Activated CD8-positive, alpha-beta memory T cell treated with anti-CD3 and anti-CD28 coated beads for 36 hours (primary cell): Measurements from ENCODE around the gene LGALS12. TPM values are rescaled to one million over a fixed set of nuclear protein-coding genes. Genes with fewer than 3 reads are reported as not detected.
"Not testable (repeated sequence)": the region's sequence is repeated elsewhere in the genome, so short reads cannot be mapped to it uniquely, and the experiment has no call there.

Source experiments
- CTCF ChIA-PET: fragments of 350-600 bp; sonication (Branson Sonifier 250); formaldehyde crosslinking; loops from one replicate; lab custom pipeline; 2021; ENCODE audit warnings: antibody characterized with exemption; lab: Charles Lee
- POLR2A ChIA-PET: fragments of 350-600 bp; sonication (Branson Sonifier 250); formaldehyde crosslinking; loops from one replicate; lab custom pipeline; 2021; ENCODE audit warnings: antibody characterized with exemption; lab: Charles Lee
- total RNA-seq, 2 experiments: library from RNA; stranded (reverse); gene quantifications; one replicate each; pipeline ENCODE4 v1.2.3, GENCODE V29; 2021

The LGALS12 gene
- total RNA-seq, 2 experiments from 2014 or later: not detected

DNA sequence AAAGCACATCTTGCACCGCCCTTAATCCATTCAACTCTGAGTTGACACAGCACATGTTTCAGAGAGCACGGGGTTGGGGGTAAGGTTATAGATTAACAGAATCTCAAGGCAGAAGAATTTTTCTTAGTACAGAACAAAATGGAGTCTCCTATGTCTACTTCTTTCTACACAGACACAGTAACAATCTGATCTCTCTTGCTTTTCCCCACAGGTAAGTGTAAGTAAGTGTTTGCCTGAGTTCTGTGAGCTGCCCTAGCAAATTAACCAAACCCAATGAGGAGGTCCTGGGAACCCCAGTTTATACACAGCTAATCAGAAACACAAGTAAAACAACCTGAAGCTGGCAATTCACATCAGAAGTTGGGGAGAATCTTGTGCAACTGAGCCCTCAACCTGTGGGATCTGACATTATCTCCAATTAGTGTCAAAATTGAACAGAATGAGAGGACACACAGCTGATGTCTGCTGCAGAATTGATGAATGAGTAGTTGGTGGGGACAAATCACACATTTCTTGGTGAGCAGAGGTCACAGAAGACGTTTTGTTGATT lies 22.9 kb downstream of the LGALS12 start:
- CTCF ChIA-PET: interaction anchor here (1.2 kb wide), 1 partner anchor 50 kb away, joined by 3 read pairs; no protein-coding TSS in a partner anchor
- POLR2A ChIA-PET: not testable (repeated sequence)

DNA sequence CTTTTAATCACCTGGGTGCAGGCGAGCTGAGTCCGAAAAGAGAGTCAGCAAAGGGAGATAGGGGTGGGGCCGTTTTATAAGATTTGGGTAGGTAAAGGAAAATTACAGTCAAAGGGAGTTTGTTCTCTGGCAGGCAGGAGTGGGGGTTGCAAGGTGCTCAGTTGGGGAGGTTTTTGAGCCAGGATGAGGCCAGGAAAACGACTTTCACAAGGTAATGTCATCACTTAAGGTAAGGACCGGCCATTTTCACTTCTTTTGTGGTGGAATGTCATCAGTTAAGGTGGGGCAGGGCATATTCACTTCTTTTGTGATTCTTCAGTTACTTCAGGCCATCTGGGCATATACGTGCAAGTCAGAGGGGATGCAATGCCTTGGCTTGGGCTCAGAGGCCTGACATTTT lies 23.5 kb downstream of the LGALS12 start:
- CTCF ChIA-PET: interaction anchor here (1.2 kb wide), 1 partner anchor 51 kb away, joined by 3 read pairs; no protein-coding TSS in a partner anchor

DNA sequence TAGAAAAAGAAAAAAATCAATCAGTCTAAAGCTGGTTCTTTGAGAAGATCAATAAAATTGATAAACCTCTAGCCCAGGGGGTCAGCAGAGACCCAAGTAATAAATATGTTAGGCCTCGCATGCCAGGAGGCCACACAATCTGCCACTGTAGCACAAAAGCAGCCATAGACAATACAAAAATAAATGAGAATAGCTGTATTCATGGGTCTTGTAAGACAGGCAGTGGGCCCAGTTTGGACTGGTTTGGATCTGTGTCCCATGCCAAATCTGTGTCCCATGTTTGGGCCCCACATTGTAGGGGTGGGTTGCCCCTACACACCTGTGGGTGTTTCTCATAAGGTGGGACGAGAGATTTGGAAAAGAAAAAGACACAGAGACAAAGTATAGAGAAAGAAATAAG lies 24.1 kb downstream of the LGALS12 start:
- POLR2A ChIA-PET: no interaction called here
- CTCF ChIA-PET: interaction anchor here (1.2 kb wide), 1 partner anchor 52 kb away, joined by 3 read pairs; no protein-coding TSS in a partner anchor

More for the DNA sequence above, 23.5 kb downstream of the LGALS12 start:
- POLR2A ChIA-PET: not testable (repeated sequence)

DNA sequence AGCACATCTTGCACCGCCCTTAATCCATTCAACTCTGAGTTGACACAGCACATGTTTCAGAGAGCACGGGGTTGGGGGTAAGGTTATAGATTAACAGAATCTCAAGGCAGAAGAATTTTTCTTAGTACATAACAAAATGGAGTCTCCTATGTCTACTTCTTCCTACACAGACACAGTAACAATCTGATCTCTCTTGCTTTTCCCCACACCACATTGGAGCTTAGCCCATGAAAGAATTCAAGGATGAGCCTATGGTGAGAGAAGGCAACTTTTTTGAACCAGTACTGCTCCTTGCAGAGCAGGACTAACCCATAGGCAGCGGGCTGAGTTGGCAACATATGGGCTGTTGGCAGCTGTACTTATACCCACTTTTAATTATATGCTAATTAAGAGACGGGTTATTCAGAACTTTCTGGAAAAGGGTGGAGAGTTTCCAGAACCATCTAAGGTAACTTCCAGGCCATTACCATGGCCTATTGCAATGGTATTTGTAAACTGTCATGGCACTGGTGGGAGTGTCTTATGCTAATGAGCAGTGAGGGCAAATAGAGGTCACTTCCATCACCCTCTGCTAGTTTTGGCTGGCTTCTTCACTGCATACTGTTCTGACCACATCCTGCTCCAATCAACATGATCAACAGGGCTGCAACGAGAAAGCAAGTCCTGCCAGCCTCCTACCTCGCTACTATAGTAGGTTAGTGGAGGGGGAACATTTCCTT lies 25.3 kb downstream of the LGALS12 start:
- ChIA-PET POLR2A (interaction anchor here (0.6 kb wide), 1 partner anchor 21 kb away, joined by 8 read pairs; no protein-coding TSS in a partner anchor), CTCF (interaction anchor here (0.9 kb wide), 1 partner anchor 62 kb away, joined by 3 read pairs; no protein-coding TSS in a partner anchor)

DNA sequence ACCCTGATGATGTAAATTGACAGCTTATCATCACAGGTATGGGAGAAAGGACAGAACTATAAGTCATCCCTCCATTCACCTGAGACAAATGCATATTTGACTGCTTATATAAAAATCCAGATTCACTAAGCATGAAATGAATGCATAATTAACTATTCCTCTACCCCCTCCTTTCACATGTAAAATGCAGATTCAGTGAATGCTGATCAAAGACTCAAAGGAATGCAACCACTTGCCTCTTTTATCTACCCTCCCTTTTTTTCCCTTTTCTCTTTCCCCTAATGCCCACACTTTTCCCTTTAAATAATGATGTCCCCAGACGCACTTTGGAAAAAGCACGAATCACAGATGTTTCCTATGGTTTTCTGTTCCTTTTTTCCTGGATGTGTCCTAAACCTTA lies 26.2 kb downstream of the LGALS12 start:
- ChIA-PET CTCF (interaction anchor here (0.9 kb wide), 1 partner anchor 63 kb away, joined by 3 read pairs; no protein-coding TSS in a partner anchor), POLR2A (no interaction called here)

DNA sequence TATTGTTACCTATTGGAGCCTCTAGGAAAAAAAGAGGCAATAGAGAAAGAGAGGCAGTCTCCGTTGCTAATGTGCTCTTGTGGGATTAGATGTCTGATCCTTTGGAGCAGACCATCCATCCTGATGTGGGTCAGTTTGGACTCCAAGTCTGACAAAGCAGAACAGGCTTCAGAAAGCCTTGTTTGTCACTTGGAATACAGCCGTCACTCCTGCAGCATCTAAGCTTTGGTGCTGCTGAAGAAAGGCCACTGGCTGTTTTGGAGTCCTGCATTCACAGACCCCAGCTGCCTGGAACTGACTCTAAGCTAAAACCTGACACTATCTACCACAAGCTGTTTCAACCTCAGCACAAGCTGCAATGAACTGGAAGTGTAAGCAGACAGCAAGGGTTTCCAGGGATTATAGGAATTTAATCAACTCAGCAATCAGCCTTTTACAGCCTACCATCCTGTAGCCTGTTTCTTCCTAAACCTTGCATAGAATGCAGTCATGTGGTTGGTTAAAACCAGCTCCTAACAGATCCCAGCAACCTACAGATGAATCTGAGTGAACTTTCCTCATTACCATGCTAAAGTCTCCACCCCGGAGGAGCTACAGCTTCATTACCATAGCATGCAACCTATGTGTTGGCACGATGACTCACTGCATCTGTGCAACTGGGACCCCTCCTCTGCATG lies 27.1 kb downstream of the LGALS12 start:
- CTCF ChIA-PET: no interaction called here
- POLR2A ChIA-PET: interaction anchor here (1.3 kb wide), 1 partner anchor 19 kb away, joined by 3 read pairs; no protein-coding TSS in a partner anchor

DNA sequence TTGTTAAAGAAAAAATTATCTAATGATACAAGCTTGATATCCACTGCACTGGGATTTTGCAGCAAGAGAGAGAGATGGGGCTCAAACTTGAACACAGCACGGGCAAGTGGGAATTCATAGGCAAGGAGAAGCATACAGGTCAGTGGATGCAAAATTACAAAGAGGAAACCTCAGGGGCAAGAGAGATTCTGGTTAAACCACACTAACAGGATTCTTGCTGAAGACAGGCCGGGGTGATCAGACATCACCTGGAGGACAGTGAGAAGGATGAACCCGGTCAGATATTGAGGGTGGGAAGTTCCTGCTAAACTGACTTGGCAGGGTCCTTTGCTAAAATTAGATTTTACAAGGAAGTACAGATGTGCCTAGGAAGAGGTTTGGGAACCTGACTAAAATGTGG lies 28.2 kb downstream of the LGALS12 start:
- CTCF ChIA-PET: no interaction called here

DNA sequence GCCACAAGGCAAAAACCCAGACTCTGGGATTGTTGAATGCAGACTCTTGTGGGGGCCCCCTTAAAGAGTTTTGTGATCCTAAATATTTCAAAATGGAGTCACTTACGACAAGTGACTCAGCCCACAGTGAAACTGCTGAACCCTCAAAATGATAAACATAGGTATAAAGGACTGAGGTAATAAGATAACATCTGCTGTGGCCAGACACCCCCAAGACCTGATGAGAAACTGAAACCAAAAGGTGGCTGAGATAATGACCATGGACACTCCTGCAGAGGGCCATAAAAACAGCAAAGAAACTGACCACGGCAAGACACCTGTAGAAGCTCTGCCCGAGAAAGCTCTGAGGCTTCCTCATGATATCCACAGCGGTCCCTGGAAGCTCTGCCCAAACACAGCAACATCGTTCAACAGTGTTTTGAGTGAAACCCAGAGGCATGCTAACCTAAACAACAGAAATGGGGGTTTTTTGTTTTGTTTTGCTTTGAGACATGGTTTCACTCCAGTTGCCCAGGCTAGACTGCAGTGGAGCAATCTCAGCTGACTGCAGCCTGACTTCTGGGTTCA lies 29.1 kb downstream of the LGALS12 start:
- POLR2A ChIA-PET: interaction anchor here (0.6 to 1.2 kb wide), 4 partner anchors 17 to 32 kb away, joined by 4 to 7 read pairs (median 5); no protein-coding TSS in a partner anchor
- CTCF ChIA-PET: interaction anchor here (0.6 to 4.3 kb wide), 3 partner anchors 11 to 98 kb away, joined by 3 to 34 read pairs (median 4); no protein-coding TSS in a partner anchor

More for the DNA sequence above, 28.2 kb downstream of the LGALS12 start:
- POLR2A ChIA-PET: interaction anchor here (1.3 kb wide), 1 partner anchor 18 kb away, joined by 3 read pairs; no protein-coding TSS in a partner anchor

DNA sequence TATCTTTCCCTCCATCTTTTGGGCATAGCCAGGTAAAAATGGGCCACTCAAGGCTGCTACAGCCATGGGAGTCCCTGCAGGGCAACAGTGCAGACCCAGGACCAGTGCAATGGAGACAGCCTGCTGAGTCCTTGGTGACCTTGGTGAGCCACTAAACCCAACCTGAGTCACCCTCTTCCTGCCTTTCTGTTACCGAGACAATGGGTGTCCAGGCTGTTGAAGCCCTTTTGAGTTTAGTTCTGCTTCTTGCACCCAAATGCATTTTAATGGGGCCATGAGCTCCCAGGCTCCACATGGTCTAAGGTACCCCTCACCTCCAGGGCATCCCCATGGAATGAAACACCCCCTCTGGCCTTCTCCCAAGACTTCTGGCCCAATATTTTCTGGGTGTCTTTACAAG lies 29.9 kb downstream of the LGALS12 start:
- CTCF ChIA-PET: interaction anchor here (0.8 to 4.3 kb wide), 2 partner anchors 17 to 36 kb away, joined by 3 to 34 read pairs; no protein-coding TSS in a partner anchor
- POLR2A ChIA-PET: interaction anchor here (0.6 to 2.0 kb wide), 5 partner anchors 16 to 31 kb away, joined by 4 to 15 read pairs (median 6); no protein-coding TSS in a partner anchor

DNA sequence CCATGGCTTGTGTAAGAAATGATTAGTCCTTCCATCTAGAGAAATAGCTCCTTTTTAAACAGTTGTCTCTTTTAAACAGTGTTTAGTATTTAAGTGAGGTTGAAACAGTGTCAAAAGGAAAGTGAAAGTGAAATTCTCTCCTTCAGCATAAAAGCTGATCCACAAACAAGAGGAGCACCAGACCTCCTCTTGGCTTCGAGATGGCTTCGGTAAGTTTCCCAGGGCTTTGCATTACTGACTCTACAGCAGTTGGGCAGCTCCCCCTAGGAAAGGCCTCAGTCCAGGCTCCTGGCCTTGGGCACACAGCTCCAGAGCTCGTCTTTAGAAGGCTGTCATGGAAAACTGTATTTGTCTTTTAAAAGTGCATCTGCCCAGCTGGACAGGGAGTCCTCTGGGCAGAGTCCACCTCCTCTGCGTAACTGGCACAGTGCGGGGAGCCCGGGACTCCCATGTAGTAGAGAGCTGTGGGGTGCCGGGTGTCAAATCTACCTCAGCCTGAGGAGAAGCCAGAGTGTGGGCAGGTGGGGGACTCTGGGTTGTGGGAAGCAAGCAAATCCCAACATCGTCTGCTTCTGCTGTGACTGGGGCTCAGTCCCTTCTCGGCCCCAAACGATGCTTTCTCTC lies 30.9 kb downstream of the LGALS12 start, which contains the start of gene PLAAT4:
Gene PLAAT4, plus strand, starts transcription at position 140 of the 624 bp plus-strand sequence. Its CDS starts 61 bp downstream, at position 201.
- POLR2A ChIA-PET: interaction anchor here (0.8 to 2.0 kb wide), 6 partner anchors 15 to 31 kb away, joined by 4 to 15 read pairs (median 5); partner anchors contain the start of gene PLAAT2
- CTCF ChIA-PET: interaction anchor here (0.8 to 4.3 kb wide), 5 partner anchors 10 to 93 kb away, joined by 3 to 34 read pairs (median 5); partner anchors contain the start of gene PLAAT5

DNA sequence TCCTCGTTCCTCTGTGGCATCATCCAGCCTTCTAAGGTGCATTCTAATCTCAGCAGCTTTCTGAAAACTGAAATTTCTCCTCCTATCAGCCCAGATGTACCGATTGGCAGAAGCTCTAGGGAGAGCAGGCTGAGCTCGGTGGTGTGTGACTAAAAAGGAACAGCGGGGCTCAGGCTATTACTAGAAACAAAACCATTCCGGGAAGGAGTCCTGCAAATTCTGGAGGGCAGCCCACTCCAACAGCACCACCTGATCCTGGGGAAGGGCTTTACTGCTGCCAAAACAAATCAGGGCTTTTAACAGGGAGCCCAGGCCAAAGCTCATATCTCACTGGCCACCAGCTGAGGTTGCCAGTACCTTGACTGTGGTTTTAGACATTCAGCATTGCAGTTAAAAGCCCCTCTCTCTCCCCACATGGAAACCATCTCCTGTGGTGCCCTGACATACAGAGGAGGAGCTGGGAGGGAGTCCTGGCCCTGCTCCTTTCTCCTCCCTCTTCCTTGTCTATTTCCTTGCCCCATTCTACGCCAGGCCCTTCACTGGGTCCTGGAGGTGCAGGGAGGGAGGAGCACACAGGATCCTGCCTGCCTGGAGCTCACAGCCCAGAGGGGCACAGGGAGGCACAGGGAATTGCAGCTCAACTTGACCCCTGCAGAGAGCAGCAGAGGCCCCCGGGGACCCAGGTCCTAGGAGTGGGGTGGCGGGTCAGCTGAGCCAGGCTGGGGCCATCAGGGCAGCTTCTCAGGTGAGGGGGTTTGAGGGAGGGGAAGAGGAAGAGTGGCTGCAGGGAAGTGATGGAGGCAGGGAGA lies 31.6 kb downstream of the LGALS12 start:
- ChIA-PET CTCF (interaction anchor here (0.8 to 4.3 kb wide), 5 partner anchors 10 to 92 kb away, joined by 3 to 34 read pairs (median 5); partner anchors contain the start of gene PLAAT5), POLR2A (interaction anchor here (0.8 to 2.0 kb wide), 5 partner anchors 14 to 29 kb away, joined by 4 to 15 read pairs (median 6); partner anchors contain the start of gene PLAAT2)

DNA sequence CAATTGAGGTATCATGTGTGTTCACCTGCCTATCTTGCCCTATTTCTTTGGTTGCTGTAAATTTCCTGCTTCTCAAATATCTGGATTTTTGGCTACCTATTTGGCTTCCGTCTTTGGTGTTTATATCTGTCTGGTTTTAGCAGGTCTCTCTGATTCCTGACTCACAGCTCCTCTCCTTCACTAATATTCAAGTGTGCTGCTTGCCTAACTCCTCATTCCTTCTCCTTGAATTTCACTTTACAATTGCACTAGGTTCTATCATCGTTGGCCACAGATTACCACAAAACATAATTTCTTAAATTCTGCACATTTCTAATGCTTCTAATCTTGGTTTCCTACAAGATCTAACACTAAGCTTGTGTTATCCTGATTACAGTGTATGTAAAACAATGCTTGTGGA lies 36.6 kb downstream of the LGALS12 start:
- CTCF ChIA-PET: not testable (repeated sequence)
- POLR2A ChIA-PET: interaction anchor here (1.1 kb wide), 1 partner anchor 9 kb away, joined by 3 read pairs; no protein-coding TSS in a partner anchor

DNA sequence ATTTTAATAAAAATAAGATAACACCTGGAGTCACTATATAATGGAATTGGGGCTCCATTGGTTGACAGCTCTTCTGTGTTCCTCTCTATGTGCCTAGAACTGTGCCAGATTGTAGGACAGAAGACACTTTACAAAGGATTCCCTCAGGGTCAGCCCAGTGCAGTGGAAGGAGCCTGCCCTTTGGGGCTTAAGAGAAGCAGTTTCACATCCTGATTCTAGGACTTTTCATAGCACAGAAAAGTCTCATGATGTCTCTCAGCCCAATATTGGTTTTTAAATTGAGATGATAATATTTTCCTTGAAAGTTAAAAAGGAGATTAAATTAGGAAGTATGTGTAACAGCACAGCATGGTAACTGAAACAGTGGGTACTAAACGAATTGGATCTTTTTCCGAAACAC lies 37.8 kb downstream of the LGALS12 start:
- ChIA-PET CTCF (interaction anchor here (0.9 kb wide), 1 partner anchor 9 kb away, joined by 5 read pairs; no protein-coding TSS in a partner anchor), POLR2A (interaction anchor here (1.1 kb wide), 1 partner anchor 8 kb away, joined by 3 read pairs; no protein-coding TSS in a partner anchor)

DNA sequence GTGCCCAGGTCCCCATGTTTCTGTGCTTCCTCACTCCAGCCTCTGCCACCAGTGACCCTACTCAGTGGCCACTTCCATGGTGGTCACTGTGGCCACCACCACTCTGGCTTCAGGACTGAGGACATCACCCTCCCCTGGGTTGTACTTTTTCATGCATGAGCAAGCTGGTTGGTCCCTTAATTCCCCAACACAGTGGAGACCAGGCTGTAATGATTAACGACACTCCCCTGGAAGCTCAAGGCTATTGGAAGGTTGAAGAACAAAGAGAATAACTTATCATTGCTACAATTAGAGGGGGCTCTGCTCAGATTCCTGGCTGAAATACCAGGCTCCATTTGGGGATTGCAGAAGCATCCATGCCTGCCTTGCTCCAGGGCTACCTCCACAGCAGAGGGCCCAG lies 41.2 kb downstream of the LGALS12 start:
- POLR2A ChIA-PET: no interaction called here
- CTCF ChIA-PET: interaction anchor here (2.2 kb wide), 1 partner anchor 10 kb away, joined by 8 read pairs; no protein-coding TSS in a partner anchor

DNA sequence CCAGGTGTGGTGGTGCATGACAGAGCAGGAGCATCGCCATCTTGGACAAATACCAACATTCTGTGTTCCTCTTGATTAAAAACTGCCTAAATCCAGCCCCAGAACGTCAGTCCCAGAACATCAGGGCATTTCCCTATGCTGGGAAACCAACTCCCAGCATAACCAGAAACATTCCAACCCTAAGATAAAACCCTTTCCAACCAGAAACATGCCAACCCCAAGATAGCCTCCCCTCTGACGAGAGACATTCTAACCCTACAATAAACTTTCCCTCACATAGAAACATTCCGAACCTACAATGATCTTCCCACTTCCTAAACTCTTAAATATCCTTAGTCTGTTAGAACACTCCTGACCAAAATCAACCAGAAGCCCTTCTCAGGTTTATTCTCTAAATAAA lies 42.3 kb downstream of the LGALS12 start:
- POLR2A ChIA-PET: no interaction called here
- CTCF ChIA-PET: interaction anchor here (2.2 kb wide), 1 partner anchor 11 kb away, joined by 8 read pairs; no protein-coding TSS in a partner anchor

DNA sequence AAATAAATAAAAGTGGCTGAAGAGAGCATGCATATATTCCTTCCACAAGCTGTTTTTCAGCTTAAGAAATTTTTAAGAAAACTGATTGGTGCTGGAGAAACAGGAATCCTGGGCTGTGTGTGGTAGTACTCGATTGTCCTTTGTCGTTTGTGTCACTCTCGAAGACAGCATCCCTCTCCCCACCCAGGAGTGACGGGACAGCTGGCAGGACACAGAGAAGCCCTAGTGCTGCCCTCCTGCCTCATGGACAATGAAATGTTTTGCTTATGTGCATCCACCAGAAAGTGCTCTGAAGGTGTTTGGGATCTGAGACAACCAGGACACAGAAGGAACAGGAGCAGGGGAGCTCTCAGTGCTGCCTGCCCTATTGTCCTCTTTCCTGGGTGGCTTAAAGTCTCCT lies 43.5 kb downstream of the LGALS12 start:
- ChIA-PET POLR2A (no interaction called here), CTCF (interaction anchor here (0.6 to 6.0 kb wide), 2 partner anchors 16 to 35 kb away, joined by 3 to 48 read pairs; partner anchors contain the start of gene PLAAT2)
